NCI-H2029 treated with DMSO at 0.1 percent for 48 hours (cell line): ENCODE results near the gene ERAP2.

ENCODE experiments used
- DNase-seq: peaks from one replicate; lab custom pipeline; 2025; lab: John Stamatoyannopoulos, UW

Gene ERAP2

DNA sequence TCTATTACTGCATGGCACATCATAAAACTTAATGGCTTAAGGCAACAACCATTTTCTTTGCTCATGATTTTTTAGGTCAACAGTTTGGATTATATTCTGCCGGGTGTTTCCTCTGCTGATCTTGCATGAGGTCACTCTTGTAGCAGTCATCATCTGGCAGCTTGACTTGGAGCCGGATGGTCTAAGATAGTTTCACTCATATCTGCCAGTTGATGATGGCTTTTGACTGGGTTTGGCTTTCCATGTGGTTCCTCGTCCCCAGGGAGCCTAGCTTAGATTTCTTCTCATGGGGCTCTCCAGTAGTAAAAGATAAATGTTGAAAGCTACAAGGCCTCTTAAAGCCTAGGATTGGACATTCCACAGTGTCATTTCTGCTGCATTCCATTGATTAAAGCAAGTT is 87.0 kb downstream of the ERAP2 start:
- no peak for DNase-seq

DNA sequence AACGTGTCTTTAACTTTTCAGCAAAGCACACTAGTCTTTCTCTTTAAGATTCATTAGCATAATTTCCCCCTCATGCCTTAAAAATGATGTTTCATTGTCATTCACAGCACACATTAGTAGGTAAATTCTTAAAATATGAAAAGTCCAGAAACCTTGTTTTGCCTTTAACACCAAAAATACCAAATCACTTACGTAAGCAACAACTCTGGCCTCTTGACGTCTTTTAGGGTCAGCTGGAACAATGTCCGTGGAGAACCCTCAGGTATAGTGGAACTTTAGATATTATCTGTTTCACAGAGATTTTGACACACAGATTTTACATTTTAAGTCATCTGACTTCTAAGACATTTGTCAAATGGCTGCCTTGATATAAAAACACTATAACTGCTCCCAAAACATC is 90.5 kb downstream of the ERAP2 start:
- no peak for DNase-seq

DNA sequence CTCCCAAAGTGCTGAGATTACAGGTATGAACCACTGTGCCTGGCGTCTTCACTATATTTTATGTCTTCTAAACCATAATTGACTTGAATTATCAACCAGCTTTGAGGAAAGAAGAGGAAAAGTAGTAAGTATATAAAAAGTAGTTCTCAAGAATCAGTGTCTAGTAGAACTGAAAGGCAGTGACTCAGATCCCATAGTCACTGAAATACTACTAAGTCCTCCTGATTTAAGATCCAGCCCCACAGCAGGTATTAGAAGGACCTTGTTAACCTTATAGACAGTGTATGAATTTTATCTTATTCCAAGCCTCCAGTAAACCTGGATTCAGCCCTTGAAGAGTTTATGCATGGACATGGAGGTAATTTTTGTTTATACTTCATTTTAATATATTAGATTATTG is 91.1 kb downstream of the ERAP2 start:
- DNase-seq, result no peak

DNA sequence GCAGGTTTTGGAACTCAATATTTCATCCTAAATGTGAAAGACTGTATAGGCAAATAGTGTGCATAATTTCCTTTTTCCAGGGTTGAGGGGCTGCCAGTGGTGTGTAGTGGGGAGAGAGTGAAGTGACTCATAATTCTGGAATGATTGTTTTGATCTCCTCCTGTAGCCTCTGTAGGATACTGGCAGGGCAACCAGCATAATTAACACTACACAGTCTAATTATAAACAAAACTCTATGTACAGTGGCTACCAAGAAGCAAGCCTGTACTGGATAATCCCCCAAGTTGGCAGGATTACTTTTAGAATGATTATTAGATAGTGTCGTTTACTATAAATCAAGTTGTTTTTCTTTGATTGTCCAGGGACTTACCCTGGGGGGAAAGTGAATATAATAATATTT is 91.8 kb downstream of the ERAP2 start:
- no peak for DNase-seq

DNA sequence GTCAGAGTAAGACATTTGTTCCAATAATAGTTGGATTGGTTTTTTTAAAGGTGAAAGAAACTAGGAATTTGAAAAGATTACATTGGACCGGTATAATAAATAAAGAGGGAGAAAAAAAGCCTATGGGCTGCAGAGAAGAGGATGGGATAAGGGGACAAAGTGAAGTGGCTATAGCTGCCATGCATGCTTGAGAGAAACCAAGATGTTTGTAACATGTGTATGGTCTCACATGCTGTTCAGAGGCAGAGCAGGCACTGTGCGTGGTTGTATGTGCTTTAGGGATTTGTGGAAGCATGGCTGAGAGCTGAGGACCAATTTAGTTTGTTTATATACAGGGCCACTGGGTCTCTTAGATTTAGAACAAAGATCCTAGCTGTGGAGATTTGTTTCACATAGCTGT is 92.3 kb downstream of the ERAP2 start:
- no peak for DNase-seq
